ENCODE measurements around the gene IRF4. TPM values are rescaled to one million over a fixed set of nuclear protein-coding genes. Genes with fewer than 3 reads are reported as not detected.

The IRF4 gene
- total RNA-seq, 1 donor from 2014 or later: 0.11 TPM

DNA sequence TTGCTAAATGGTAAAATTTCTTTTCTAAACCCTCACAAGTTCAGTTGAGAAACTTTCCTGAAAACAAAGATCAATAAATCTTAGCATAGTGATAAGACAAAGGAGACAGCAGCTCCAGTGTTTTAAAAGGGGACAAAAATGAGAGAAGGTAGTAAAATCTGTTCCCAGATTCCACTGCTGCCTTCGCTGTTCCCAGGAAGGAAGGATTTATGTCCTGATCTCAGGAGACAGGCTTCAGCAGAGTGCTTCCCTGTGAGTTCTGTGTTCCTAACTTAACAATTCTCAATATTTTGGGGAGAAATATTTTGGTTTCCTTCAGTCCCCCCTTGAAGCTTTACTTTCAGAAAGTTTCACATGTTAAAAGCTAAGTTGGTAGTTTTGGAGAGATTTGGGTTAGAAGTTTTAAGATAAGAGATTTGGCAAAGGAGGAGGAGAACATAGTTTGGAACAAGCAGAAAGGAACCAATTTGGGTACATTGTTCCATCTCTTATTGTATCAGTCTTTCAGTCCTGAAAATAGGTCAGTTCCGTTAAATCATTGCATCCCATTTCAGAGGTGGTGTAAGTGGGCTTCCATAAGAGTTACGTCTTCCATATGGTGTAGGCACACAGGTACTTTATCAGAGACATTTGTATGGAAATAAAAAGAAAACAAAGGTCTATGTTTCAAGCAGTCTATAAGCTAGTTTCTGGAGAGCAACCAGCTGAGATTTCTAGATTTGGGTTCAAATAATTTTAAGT lies 20.8 kb downstream of the IRF4 start:
- no peaks in the 10 kb centered on the region for H3K9me3 ChIP-seq (ENCODE audit: low read depth)
- H3K27ac Mint-ChIP-seq: no peak overlapping the region
- no peak for DNase-seq (ENCODE audit: low spot score)
- H3K4me1 Mint-ChIP-seq: peaks cover 8% of the 10 kb centered on the region
- H3K27ac ChIP-seq: no peak overlapping the region
- TF ChIP-seq, protein P1, sequence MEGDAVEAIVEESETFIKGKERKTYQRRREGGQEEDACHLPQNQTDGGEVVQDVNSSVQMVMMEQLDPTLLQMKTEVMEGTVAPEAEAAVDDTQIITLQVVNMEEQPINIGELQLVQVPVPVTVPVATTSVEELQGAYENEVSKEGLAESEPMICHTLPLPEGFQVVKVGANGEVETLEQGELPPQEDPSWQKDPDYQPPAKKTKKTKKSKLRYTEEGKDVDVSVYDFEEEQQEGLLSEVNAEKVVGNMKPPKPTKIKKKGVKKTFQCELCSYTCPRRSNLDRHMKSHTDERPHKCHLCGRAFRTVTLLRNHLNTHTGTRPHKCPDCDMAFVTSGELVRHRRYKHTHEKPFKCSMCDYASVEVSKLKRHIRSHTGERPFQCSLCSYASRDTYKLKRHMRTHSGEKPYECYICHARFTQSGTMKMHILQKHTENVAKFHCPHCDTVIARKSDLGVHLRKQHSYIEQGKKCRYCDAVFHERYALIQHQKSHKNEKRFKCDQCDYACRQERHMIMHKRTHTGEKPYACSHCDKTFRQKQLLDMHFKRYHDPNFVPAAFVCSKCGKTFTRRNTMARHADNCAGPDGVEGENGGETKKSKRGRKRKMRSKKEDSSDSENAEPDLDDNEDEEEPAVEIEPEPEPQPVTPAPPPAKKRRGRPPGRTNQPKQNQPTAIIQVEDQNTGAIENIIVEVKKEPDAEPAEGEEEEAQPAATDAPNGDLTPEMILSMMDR (IDR thresholded peaks at IDR 0.05): no peak
- TF ChIP-seq EZH2 (IDR thresholded peaks at IDR 0.05): no peak
- H3F3A ChIP-seq (ENCODE audit: low read depth): no peaks in the 10 kb centered on the region
- no peak overlapping the region for H3K4me2 ChIP-seq
- H3K4me1 ChIP-seq: no peaks in the 10 kb centered on the region
- no peaks in the 10 kb centered on the region for H3K27me3 ChIP-seq
- no peaks in the 10 kb centered on the region for H3K36me3 Mint-ChIP-seq
- H2AFZ ChIP-seq (replicated peaks): no peak overlapping the region
- H3K4me3 ChIP-seq: no peak overlapping the region
- no peaks in the 10 kb centered on the region for H4K20me1 ChIP-seq (ENCODE audit: low read depth)
- no peaks in the 10 kb centered on the region for H3K79me2 ChIP-seq (ENCODE audit: low read depth)
- no peak overlapping the region for H3K9ac ChIP-seq
- no peaks in the 10 kb centered on the region for H3K36me3 ChIP-seq
- H3K9me3 Mint-ChIP-seq: peaks cover 4% of the 10 kb centered on the region
- H3K27me3 Mint-ChIP-seq (ENCODE audit: insufficient read depth, low read depth): peaks cover 2% of the 10 kb centered on the region
- H3K4me3 Mint-ChIP-seq: no peak overlapping the region

DNA sequence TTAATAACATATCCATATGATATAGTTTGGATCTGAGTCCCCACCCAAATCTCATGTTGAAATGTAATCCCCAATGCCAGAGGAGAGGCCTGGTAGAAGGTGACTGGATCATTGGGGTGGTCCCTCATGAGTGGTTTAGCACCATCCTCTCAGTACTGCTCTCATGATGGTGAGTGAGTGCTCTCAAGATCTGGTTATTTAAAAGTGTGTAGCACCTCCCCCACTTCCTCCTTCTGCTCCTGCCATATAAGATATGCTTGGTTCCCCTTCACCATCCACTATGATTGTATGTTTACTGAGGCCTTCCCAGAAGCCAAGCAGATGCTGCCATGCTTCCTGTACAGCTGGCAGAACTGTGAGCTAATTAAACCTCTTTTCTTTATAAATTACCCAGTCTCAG lies 22.9 kb downstream of the IRF4 start:
- H3K9me3 ChIP-seq (ENCODE audit: low read depth): no peaks in the 10 kb centered on the region
- H3K36me3 ChIP-seq: no peaks in the 10 kb centered on the region
- no peak for DNase-seq (ENCODE audit: low spot score)
- H3K4me3 ChIP-seq: no peak overlapping the region
- Mint-ChIP-seq H3K36me3 (no peaks in the 10 kb centered on the region), H3K9me3 (peaks cover 4% of the 10 kb centered on the region), H3K27ac (no peak overlapping the region), H3K4me1 (peaks cover 4% of the 10 kb centered on the region), H3K27me3 (ENCODE audit: insufficient read depth, low read depth) (peaks cover 2% of the 10 kb centered on the region), H3K4me3 (no peak overlapping the region)
- H3K4me2 ChIP-seq: no peak overlapping the region
- H3K27me3 ChIP-seq: no peaks in the 10 kb centered on the region
- H3K27ac ChIP-seq: no peak overlapping the region
- H3K4me1 ChIP-seq: no peaks in the 10 kb centered on the region
- no peaks in the 10 kb centered on the region for H4K20me1 ChIP-seq (ENCODE audit: low read depth)
- no peak overlapping the region for H2AFZ ChIP-seq (replicated peaks)
- no peak overlapping the region for H3K9ac ChIP-seq
- no peaks in the 10 kb centered on the region for H3K79me2 ChIP-seq (ENCODE audit: low read depth)
- TF ChIP-seq EZH2 (IDR thresholded peaks at IDR 0.05) (no peak), EZH2phosphoT487 (IDR thresholded peaks at IDR 0.05) (no peak)
- TF ChIP-seq, protein P1 (IDR thresholded peaks at IDR 0.05): no peak
- no peaks in the 10 kb centered on the region for H3F3A ChIP-seq (ENCODE audit: low read depth)

DNA sequence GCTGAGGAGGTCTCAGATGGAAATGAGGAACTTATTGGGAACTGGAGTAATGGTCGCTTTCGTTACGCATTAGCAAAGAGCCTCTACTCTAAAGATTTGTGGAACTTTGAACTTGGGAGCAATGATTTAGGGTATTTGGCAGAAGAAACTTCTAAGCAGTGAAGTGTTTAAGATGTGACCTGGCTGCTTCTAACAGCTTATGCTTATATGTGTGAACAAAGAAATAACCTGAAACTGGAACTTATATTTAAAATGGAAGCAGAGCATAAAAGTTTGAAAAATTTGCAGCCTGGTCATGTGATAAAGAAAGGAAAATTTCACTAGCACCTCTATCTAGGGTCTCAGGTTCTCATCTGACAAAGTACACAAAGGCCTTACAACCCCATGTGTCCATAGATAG lies 23.5 kb downstream of the IRF4 start:
- Mint-ChIP-seq H3K27ac (no peak overlapping the region), H3K27me3 (ENCODE audit: insufficient read depth, low read depth) (peaks cover 2% of the 10 kb centered on the region), H3K4me1 (peaks cover 4% of the 10 kb centered on the region), H3K36me3 (no peaks in the 10 kb centered on the region), H3K9me3 (peaks cover 4% of the 10 kb centered on the region), H3K4me3 (no peak overlapping the region)
- no peaks in the 10 kb centered on the region for H3K27me3 ChIP-seq
- DNase-seq (ENCODE audit: low spot score): no peak
- no peak overlapping the region for H3K4me2 ChIP-seq
- no peaks in the 10 kb centered on the region for H3K4me1 ChIP-seq
- H3K9ac ChIP-seq: no peak overlapping the region
- no peak overlapping the region for H2AFZ ChIP-seq (replicated peaks)
- H3K4me3 ChIP-seq: no peak overlapping the region
- H3K36me3 ChIP-seq: no peaks in the 10 kb centered on the region
- H3K9me3 ChIP-seq (ENCODE audit: low read depth): no peaks in the 10 kb centered on the region
- no peak for TF ChIP-seq EZH2phosphoT487 (IDR thresholded peaks at IDR 0.05)
- no peak overlapping the region for H3K27ac ChIP-seq
- no peaks in the 10 kb centered on the region for H4K20me1 ChIP-seq (ENCODE audit: low read depth)
- no peaks in the 10 kb centered on the region for H3K79me2 ChIP-seq (ENCODE audit: low read depth)
- H3F3A ChIP-seq (ENCODE audit: low read depth): no peaks in the 10 kb centered on the region

DNA sequence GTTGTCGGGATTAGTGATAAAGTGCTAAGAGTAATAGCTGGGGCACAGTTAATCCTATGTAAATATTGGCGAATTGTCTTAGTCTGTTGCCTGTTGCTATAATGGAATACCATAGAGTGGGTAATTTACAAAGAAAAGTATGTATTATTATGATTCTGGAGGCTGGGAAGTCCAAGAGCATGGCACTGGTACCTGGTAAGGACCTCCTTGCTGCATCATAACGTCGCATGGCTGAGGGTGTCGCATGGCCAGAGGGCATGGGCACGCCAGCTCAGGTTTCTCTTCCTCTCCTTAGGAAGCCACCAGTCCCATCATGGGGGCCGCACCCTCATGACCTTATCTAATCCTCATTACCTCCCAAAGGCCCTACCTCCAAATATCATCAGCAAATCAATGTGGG lies 29.7 kb downstream of the IRF4 start:
- Histone ChIP-seq H3K27me3 (no peaks in the 10 kb centered on the region), H3K9me3 (ENCODE audit: low read depth) (no peaks in the 10 kb centered on the region), H3K4me3 (no peak overlapping the region), H3K4me2 (no peak overlapping the region), H3K36me3 (no peaks in the 10 kb centered on the region), H3K4me1 (no peaks in the 10 kb centered on the region), H3F3A (ENCODE audit: low read depth) (no peaks in the 10 kb centered on the region), H3K27ac (no peak overlapping the region), H3K79me2 (ENCODE audit: low read depth) (no peaks in the 10 kb centered on the region), H3K9ac (no peak overlapping the region), H2AFZ (replicated peaks) (no peak overlapping the region), H4K20me1 (ENCODE audit: low read depth) (no peaks in the 10 kb centered on the region)
- Mint-ChIP-seq H3K9me3 (peaks cover 15% of the 10 kb centered on the region), H3K27me3 (ENCODE audit: insufficient read depth, low read depth) (peaks cover 2% of the 10 kb centered on the region), H3K4me3 (no peak overlapping the region), H3K27ac (no peak overlapping the region), H3K4me1 (no peaks in the 10 kb centered on the region), H3K36me3 (no peaks in the 10 kb centered on the region)
- TF ChIP-seq EZH2 (IDR thresholded peaks at IDR 0.05) (no peak), EZH2phosphoT487 (IDR thresholded peaks at IDR 0.05) (no peak)
- TF ChIP-seq, protein P1 (IDR thresholded peaks at IDR 0.05): no peak
- DNase-seq (ENCODE audit: low spot score): no peak
